Sigmoid colon (tissue), 7 donors: ENCODE measurements around the gene PDHX. TPM values are rescaled to one million over a fixed set of nuclear protein-coding genes. Genes with fewer than 3 reads are reported as not detected.

Experiments
- DNase-seq: peaks from one replicate; pipeline ENCODE4 v3.0.0-alpha.2; 2019
- H3K27ac ChIP-seq, 4 donors: fragments of 200-600 bp; sonication (generic); one replicate each; pipeline ENCODE4 v1.5.1; 2016 to 2019; ENCODE audit warnings: mild to moderate bottlenecking in 1 of 4
- H3K27me3 ChIP-seq, 3 donors: fragments of 200-600 bp; sonication (generic); one replicate each; pipeline ENCODE4 v1.5.1; 2019; ENCODE audit warnings: mild to moderate bottlenecking in 1 of 3
- H3K36me3 ChIP-seq, 4 donors: fragments of 200-600 bp; sonication (generic); one replicate each; pipeline ENCODE4 v1.5.1; 2016 to 2019
- H3K4me1 ChIP-seq, 4 donors: fragments of 200-600 bp; sonication (generic); one replicate each; pipeline ENCODE4 v1.5.1; 2017 to 2019
- H3K4me3 ChIP-seq, 4 donors: fragments of 200-600 bp; sonication (generic); one replicate each; pipeline ENCODE4 v1.5.1; 2017 to 2019; ENCODE audit warnings: mild to moderate bottlenecking in 2 of 4, moderate library complexity in 1 of 4
- H3K9me3 ChIP-seq, 4 donors: fragments of 200-600 bp in 3 of 4; sonication (generic) in 3 of 4; one replicate each; pipeline versions ENCODE4 v1.5.1 to v1.6.1; 2013 to 2019
- EP300 ChIP-seq, 4 donors: sonication (generic); formaldehyde crosslinking; IDR thresholded peaks; one replicate each; pipeline ENCODE4 v1.6.1; 2017; ENCODE audit warnings: antibody characterized with exemption in 4 of 4
- POLR2A ChIP-seq, 2 donors: fragments of 450-650 bp; IDR thresholded peaks; one replicate each; pipeline ENCODE4 v1.6.1; 2016; ENCODE audit warnings: antibody characterized with exemption in 2 of 2, mild to moderate bottlenecking in 2 of 2, moderate library complexity in 2 of 2
- POLR2AphosphoS5 ChIP-seq, 4 donors: sonication (generic); formaldehyde crosslinking; IDR thresholded peaks; one replicate each; pipeline ENCODE4 v1.6.1; 2017; ENCODE audit warnings: antibody characterized with exemption in 4 of 4
- WGBS, 2 donors: extraction: QIAGEN DNeasy Blood & Tissue Kit; methylation state at CpG; one replicate each; pipeline ENCODE4 v1.1.7; 2013; 5-methylcytosine and 5-hydroxymethylcytosine counted together
- intact Hi-C: fragments of 100-400 bp; cut with DNase I; formaldehyde crosslinking; loops from one replicate; pipeline ENCODE4 v1.15.1; 2023
- polyA plus RNA-seq, 3 donors: library from polyadenylated mRNA; stranded (reverse); fragments of 200-250 nt; gene quantifications; one replicate each; pipeline ENCODE4 v1.2.3, GENCODE V29; 2013
- total RNA-seq, 4 donors: library from RNA; depleted of rRNA; stranded (reverse); fragments of >200 nt; gene quantifications; one replicate each; pipeline ENCODE4 v1.1.0, GENCODE V29; 2016
- TF ChIP-seq, protein P1 (sequence below), 4 experiments: fragments of 450-650 bp in 3 of 4; fragments of 200-600 bp in 1 of 4; IDR thresholded peaks; one replicate each; pipeline ENCODE4 v1.5.1; 2016 to 2019; ENCODE audit warnings: antibody characterized with exemption in 4 of 4, mild to moderate bottlenecking in 3 of 4, moderate library complexity in 2 of 4
- donor health status: healthy with polysubstance abuse.
- donor health status: Bipolar disorder and iron deficiency.
- donor health status: healthy.

The PDHX gene
- total and polyA plus RNA-seq, 7 donors = 22.2 to 41.4 (median 29.6) TPM

DNA sequence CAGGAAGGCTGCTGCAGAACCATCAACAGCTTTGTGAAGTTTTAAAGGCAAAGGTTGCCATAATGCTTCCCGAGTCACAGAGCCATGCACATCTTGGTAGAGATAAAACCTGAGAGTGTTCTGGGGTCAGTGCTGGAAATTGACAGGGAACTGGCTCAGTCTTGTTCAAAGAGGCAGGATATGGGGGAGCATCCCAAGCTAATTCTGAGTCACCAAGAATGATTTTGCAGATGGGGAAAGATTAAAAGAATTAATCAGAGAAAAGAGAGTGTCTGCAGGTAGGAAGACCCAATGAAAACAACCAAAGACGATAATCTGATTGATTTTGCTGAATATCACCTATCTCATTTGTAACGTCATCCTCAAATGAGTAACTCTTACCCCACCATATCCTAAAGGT, 122.7 kb downstream of the PDHX start:
- H3K4me1 ChIP-seq = peaks cover 0 to 29% (median 14%) of the 10 kb centered on the region in 4 donors
- no peak for TF ChIP-seq EP300 (IDR thresholded peaks at IDR 0.05)
- no peak for TF ChIP-seq POLR2AphosphoS5 (IDR thresholded peaks at IDR 0.05)
- no peak for TF ChIP-seq POLR2A (IDR thresholded peaks at IDR 0.05)
- TF ChIP-seq, protein P1, sequence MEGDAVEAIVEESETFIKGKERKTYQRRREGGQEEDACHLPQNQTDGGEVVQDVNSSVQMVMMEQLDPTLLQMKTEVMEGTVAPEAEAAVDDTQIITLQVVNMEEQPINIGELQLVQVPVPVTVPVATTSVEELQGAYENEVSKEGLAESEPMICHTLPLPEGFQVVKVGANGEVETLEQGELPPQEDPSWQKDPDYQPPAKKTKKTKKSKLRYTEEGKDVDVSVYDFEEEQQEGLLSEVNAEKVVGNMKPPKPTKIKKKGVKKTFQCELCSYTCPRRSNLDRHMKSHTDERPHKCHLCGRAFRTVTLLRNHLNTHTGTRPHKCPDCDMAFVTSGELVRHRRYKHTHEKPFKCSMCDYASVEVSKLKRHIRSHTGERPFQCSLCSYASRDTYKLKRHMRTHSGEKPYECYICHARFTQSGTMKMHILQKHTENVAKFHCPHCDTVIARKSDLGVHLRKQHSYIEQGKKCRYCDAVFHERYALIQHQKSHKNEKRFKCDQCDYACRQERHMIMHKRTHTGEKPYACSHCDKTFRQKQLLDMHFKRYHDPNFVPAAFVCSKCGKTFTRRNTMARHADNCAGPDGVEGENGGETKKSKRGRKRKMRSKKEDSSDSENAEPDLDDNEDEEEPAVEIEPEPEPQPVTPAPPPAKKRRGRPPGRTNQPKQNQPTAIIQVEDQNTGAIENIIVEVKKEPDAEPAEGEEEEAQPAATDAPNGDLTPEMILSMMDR (IDR thresholded peaks at IDR 0.05) = no peak
- H3K27me3 ChIP-seq = no peaks in the 10 kb centered on the region
- intact Hi-C loops = no loop called here
- no peaks in the 10 kb centered on the region for H3K36me3 ChIP-seq
- DNase-seq = no peak
- H3K4me3 ChIP-seq = no peak overlapping the region
- no peak overlapping the region for H3K27ac ChIP-seq
- WGBS, 2 donors = 88 to 92% methylated on average over 3 of the region's 3 CpGs
- no peaks in the 10 kb centered on the region for H3K9me3 ChIP-seq

GRCh38 chr11:35040221-35040942, 124.0 kb downstream of the PDHX start:
- Histone ChIP-seq H3K27ac (no peak overlapping the region), H3K4me1 (peaks cover 0 to 37% (median 15%) of the 10 kb centered on the region in 4 donors), H3K27me3 (no peaks in the 10 kb centered on the region), H3K36me3 (no peaks in the 10 kb centered on the region), H3K4me3 (no peak overlapping the region), H3K9me3 (no peaks in the 10 kb centered on the region)
- TF ChIP-seq, protein P1 (IDR thresholded peaks at IDR 0.05) = no peak
- TF ChIP-seq POLR2AphosphoS5 (IDR thresholded peaks at IDR 0.05) (no peak), POLR2A (IDR thresholded peaks at IDR 0.05) (no peak), EP300 (IDR thresholded peaks at IDR 0.05) (no peak)
- intact Hi-C loops = no loop called here
- DNase-seq = no peak
- WGBS, 2 donors = 72 to 77% methylated on average over 12 of the region's 12 CpGs

GRCh38 chr11:35041070-35041554, 124.7 kb downstream of the PDHX start:
- Histone ChIP-seq H3K4me1 (peaks cover 0 to 40% (median 15%) of the 10 kb centered on the region in 4 donors), H3K27ac (no peak overlapping the region), H3K27me3 (no peaks in the 10 kb centered on the region), H3K36me3 (no peaks in the 10 kb centered on the region), H3K9me3 (no peaks in the 10 kb centered on the region), H3K4me3 (no peak overlapping the region)
- WGBS, 2 donors = 82 to 89% methylated on average over 4 of the region's 4 CpGs
- intact Hi-C loops = no loop called here
- DNase-seq = no peak
- TF ChIP-seq POLR2AphosphoS5 (IDR thresholded peaks at IDR 0.05) = no peak

- Histone ChIP-seq H3K4me1 (peaks cover 0 to 35% (median 12%) of the 10 kb centered on the region in 4 donors), H3K4me3 (no peak overlapping the region), H3K36me3 (no peaks in the 10 kb centered on the region), H3K27ac (no peak overlapping the region), H3K9me3 (no peaks in the 10 kb centered on the region), H3K27me3 (no peaks in the 10 kb centered on the region)
- TF ChIP-seq POLR2AphosphoS5 (IDR thresholded peaks at IDR 0.05) (no peak), EP300 (IDR thresholded peaks at IDR 0.05) (no peak), POLR2A (IDR thresholded peaks at IDR 0.05) (no peak)
- TF ChIP-seq, protein P1 (IDR thresholded peaks at IDR 0.05) = no peak
- no peak for DNase-seq
- intact Hi-C loops = no loop called here
Measured at GRCh38 chr11:35042224-35042623, 125.8 kb downstream of the PDHX start.

DNA sequence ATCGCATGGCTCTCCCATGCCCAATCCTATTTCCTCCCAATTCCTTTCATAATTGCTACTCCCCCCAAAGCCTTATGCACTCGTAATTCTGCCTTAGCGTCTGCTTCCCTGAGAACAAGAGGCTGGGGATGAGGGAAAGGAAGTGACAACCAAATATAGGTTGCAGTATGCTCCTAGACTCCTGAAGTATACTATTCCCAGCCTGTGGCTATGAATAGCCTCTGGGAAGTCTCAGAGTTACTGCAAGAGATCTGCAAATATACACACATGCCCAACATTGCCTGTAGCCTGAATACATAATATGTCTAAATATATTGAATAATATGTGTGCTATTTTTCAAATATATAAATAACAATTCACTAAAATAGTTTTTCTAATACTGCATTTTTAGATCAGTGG, 126.5 kb downstream of the PDHX start:
- intact Hi-C loops = no loop called here
- 81 to 96% methylated on average over 3 of the region's 3 CpGs for WGBS, 2 donors
- DNase-seq = no peak
- H3K4me1 ChIP-seq = peaks cover 0 to 37% (median 12%) of the 10 kb centered on the region in 4 donors
- H3K36me3 ChIP-seq = no peaks in the 10 kb centered on the region
- no peaks in the 10 kb centered on the region for H3K27me3 ChIP-seq
- H3K9me3 ChIP-seq = no peaks in the 10 kb centered on the region
- no peak overlapping the region for H3K4me3 ChIP-seq
- no peak for TF ChIP-seq POLR2A (IDR thresholded peaks at IDR 0.05)
- TF ChIP-seq POLR2AphosphoS5 (IDR thresholded peaks at IDR 0.05) = peak in 1 of 4 donors; percentile 10
- H3K27ac ChIP-seq = no peak overlapping the region
